ENCODE measurements around the gene STX16.

Gene STX16

GRCh38 chr20:58717278-58718091 lies 66.4 kb downstream of the STX16 start:
- H3K4me3 ChIP-seq (replicated peaks; ENCODE audit: insufficient read depth, low read length): no peak overlapping the region

GRCh38 chr20:58718121-58718563 lies 67.1 kb downstream of the STX16 start:
- Histone ChIP-seq H3K27ac (replicated peaks) (no peak overlapping the region), H3K4me3 (replicated peaks; ENCODE audit: insufficient read depth, low read length) (no peak overlapping the region), H3K27me3 (ENCODE audit: insufficient read depth, poor library complexity, severe bottlenecking) (peaks cover 2% of the 10 kb centered on the region)
- TF ChIP-seq CTCF (IDR thresholded peaks at IDR 0.05; ENCODE audit: insufficient read depth, low read length) (no peak), SPI1 (IDR thresholded peaks at IDR 0.05; ENCODE audit: borderline replicate concordance, low read depth) (no peak), POLR2AphosphoS5 (IDR thresholded peaks at IDR 0.05; ENCODE audit: low read depth) (no peak), REST (IDR thresholded peaks at IDR 0.05; ENCODE audit: insufficient replicate concordance, low read depth) (no peak), GABPA (IDR thresholded peaks at IDR 0.05; ENCODE audit: low read depth) (no peak)
- no peak for DNase-seq (ENCODE audit: low read depth in 1 of 2, low spot score in 1 of 2)

More at GRCh38 chr20:58717278-58718091, 66.4 kb downstream of the STX16 start:
- DNase-seq (ENCODE audit: low read depth in 1 of 2, low spot score in 1 of 2): no peak
- Histone ChIP-seq H3K27ac (replicated peaks) (no peak overlapping the region), H3K27me3 (ENCODE audit: insufficient read depth, poor library complexity, severe bottlenecking) (peaks cover 2% of the 10 kb centered on the region)
- TF ChIP-seq SPI1 (IDR thresholded peaks at IDR 0.05; ENCODE audit: borderline replicate concordance, low read depth) (no peak), REST (IDR thresholded peaks at IDR 0.05; ENCODE audit: insufficient replicate concordance, low read depth) (no peak), CTCF (IDR thresholded peaks at IDR 0.05; ENCODE audit: insufficient read depth, low read length) (no peak), POLR2AphosphoS5 (IDR thresholded peaks at IDR 0.05; ENCODE audit: low read depth) (no peak), GABPA (IDR thresholded peaks at IDR 0.05; ENCODE audit: low read depth) (no peak)

- DNase-seq (ENCODE audit: low read depth in 1 of 2, low spot score in 1 of 2): no peak
- H3K27ac ChIP-seq (replicated peaks): no peak overlapping the region
- peaks cover 2% of the 10 kb centered on the region for H3K27me3 ChIP-seq (ENCODE audit: insufficient read depth, poor library complexity, severe bottlenecking)
- H3K4me3 ChIP-seq (replicated peaks; ENCODE audit: insufficient read depth, low read length): no peak overlapping the region
- TF ChIP-seq CTCF (IDR thresholded peaks at IDR 0.05; ENCODE audit: insufficient read depth, low read length): no peak
- no peak for TF ChIP-seq GABPA (IDR thresholded peaks at IDR 0.05; ENCODE audit: low read depth)
- TF ChIP-seq POLR2AphosphoS5 (IDR thresholded peaks at IDR 0.05; ENCODE audit: low read depth): no peak
- TF ChIP-seq SPI1 (IDR thresholded peaks at IDR 0.05; ENCODE audit: borderline replicate concordance, low read depth): no peak
- no peak for TF ChIP-seq REST (IDR thresholded peaks at IDR 0.05; ENCODE audit: insufficient replicate concordance, low read depth)
These were observed 67.6 kb downstream of the STX16 start for GRCh38 chr20:58718729-58719128.

Data from HL-60 (cell line).